ENCODE data around the gene RFX4. TPM values are rescaled to one million over a fixed set of nuclear protein-coding genes. Genes with fewer than 3 reads are reported as not detected.

The RFX4 gene
- total and polyA plus RNA-seq, 2 of the 13 experiments (the other 11 are each of a cell fraction or from before 2014, with no cell fraction given), result not detected

DNA sequence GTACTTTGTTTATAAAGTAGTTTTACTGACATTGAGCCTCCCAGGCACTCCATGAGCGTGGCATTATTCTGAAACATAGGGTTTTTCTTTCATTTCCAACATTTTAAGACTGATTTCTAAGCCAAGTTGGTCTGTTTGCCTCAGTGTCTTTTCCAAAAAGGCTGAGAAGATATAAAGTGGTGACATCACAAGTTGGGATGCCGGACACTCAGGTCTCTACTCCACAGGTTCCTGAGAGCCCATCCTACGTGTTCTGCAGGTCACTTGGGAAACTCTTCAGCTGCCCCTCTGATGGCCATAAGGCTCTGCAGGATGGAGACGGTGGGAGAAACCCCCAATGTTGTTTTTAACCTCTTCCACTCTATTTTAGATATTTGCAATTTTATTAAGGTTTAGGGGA, 6.0 kb downstream of the RFX4 start:
- no peak overlapping the region for H3K4me3 ChIP-seq (replicated peaks in 1 of 3; ENCODE audit: insufficient read depth in 1 of 3, low read depth in 2 of 3, low read length in 3 of 3)
- H3K4me2 ChIP-seq (ENCODE audit: low read depth, low read length), result no peak overlapping the region
- no peak overlapping the region for H3K27ac ChIP-seq (ENCODE audit: extremely low read length, insufficient read depth, low read length)
- H3K79me2 ChIP-seq (ENCODE audit: insufficient read depth, low read length), result no peaks in the 10 kb centered on the region
- no peaks in the 10 kb centered on the region for H3K36me3 ChIP-seq (replicated peaks in 1 of 2; ENCODE audit: control insufficient read depth in 1 of 2, insufficient read depth in 2 of 2, low read length in 2 of 2)
- no peaks in the 10 kb centered on the region for H3K9me3 ChIP-seq (ENCODE audit: low read length)
- ChIA-PET CTCF (ENCODE audit: low intra/inter-chr PET ratio, low total read pairs) (no interaction called here), POLR2A (no interaction called here)
- WGBS (ENCODE audit: low lambda C conversion rate), result 0% methylated on average over 4 of the region's 4 CpGs
- ATAC-seq, result no peak
- H2AFZ ChIP-seq (ENCODE audit: low read length), result no peak overlapping the region
- H4K20me1 ChIP-seq (ENCODE audit: insufficient read depth, low read length), result no peaks in the 10 kb centered on the region
- no TSS peak for BruUV-seq (replicated peaks)
- DNase-seq (ENCODE audit: low spot score), result no peak
- intact Hi-C loops (cut with micrococcal nuclease; ENCODE audit: unreplicated experiment), result no loop called here
- in situ Hi-C loops (cut with HindIII; ENCODE audit: extremely low pct_ligation_motif_present, low pct_unique_long_range_greater_than_20kb), result no loop called here
- no peaks in the 10 kb centered on the region for H3K4me1 ChIP-seq (ENCODE audit: insufficient read depth, low read length)
- no peak overlapping the region for H3K9ac ChIP-seq (ENCODE audit: insufficient read depth, low read depth, low read length)
- TF ChIP-seq IKZF1 (IDR thresholded peaks at IDR 0.05) (no peak), TGIF2 (CRISPR knock-in tag; IDR thresholded peaks at IDR 0.05) (no peak), ZNF235 (CRISPR knock-in tag; IDR thresholded peaks at IDR 0.05; ENCODE audit: borderline replicate concordance) (no peak), ZNF441 (CRISPR knock-in tag; IDR thresholded peaks at IDR 0.05; ENCODE audit: borderline replicate concordance) (no peak), PAF1 (CRISPR knock-in tag; IDR thresholded peaks at IDR 0.05) (no peak)
- peaks cover 12 to 61% of the 10 kb centered on the region in 2 experiments for H3K27me3 ChIP-seq (ENCODE audit: control insufficient read depth in 1 of 2, insufficient read depth in 2 of 2, low read length in 2 of 2)
- no peak for FAIRE-seq

DNA sequence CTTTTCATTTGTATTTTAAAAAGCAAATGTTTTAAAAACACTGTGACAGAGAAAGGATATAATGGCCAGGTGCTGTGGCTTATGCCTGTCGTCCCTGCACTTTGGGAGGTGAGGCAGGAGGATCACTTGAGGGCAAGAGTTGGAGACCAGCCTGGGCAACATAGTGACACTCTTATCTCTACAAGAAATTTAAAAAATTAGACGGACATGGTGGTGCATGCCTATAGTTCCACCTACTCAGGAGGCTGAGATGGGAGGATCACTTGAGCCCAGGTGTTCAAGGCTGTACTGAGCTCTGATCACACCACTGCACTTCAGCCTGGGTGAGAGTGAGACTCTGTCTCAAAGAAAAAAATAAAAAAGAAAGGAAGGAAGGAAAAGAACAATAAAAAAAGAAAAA, 7.8 kb downstream of the RFX4 start:
- H3K4me2 ChIP-seq (ENCODE audit: low read depth, low read length), result no peak overlapping the region
- no peak overlapping the region for H3K4me3 ChIP-seq (replicated peaks in 1 of 3; ENCODE audit: insufficient read depth in 1 of 3, low read depth in 2 of 3, low read length in 3 of 3)
- DNase-seq (ENCODE audit: low spot score), result no peak
- in situ Hi-C loops (cut with HindIII; ENCODE audit: extremely low pct_ligation_motif_present, low pct_unique_long_range_greater_than_20kb) (no loop called here), intact Hi-C loops (cut with micrococcal nuclease; ENCODE audit: unreplicated experiment) (no loop called here)
- no peak for ATAC-seq
- H3K27ac ChIP-seq (ENCODE audit: extremely low read length, insufficient read depth, low read length), result no peak overlapping the region
- no peaks in the 10 kb centered on the region for H4K20me1 ChIP-seq (ENCODE audit: insufficient read depth, low read length)
- H3K79me2 ChIP-seq (ENCODE audit: insufficient read depth, low read length), result no peaks in the 10 kb centered on the region
- CTCF ChIA-PET (ENCODE audit: low intra/inter-chr PET ratio, low total read pairs), result no interaction called here
- H3K9me3 ChIP-seq (ENCODE audit: low read length), result no peaks in the 10 kb centered on the region
- no TSS peak for BruUV-seq (replicated peaks)
- no peak overlapping the region for H3K9ac ChIP-seq (ENCODE audit: insufficient read depth, low read depth, low read length)
- FAIRE-seq, result no peak
- peaks cover 10 to 59% of the 10 kb centered on the region in 2 experiments for H3K27me3 ChIP-seq (ENCODE audit: control insufficient read depth in 1 of 2, insufficient read depth in 2 of 2, low read length in 2 of 2)
- H3K4me1 ChIP-seq (ENCODE audit: insufficient read depth, low read length), result no peaks in the 10 kb centered on the region
- no peak for TF ChIP-seq THAP11 (CRISPR knock-in tag; IDR thresholded peaks at IDR 0.05)
- TF ChIP-seq, protein P1, sequence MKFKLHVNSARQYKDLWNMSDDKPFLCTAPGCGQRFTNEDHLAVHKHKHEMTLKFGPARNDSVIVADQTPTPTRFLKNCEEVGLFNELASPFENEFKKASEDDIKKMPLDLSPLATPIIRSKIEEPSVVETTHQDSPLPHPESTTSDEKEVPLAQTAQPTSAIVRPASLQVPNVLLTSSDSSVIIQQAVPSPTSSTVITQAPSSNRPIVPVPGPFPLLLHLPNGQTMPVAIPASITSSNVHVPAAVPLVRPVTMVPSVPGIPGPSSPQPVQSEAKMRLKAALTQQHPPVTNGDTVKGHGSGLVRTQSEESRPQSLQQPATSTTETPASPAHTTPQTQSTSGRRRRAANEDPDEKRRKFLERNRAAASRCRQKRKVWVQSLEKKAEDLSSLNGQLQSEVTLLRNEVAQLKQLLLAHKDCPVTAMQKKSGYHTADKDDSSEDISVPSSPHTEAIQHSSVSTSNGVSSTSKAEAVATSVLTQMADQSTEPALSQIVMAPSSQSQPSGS (CRISPR knock-in tag; IDR thresholded peaks at IDR 0.05), result no peak
- no peak for TF ChIP-seq TRIM24 (CRISPR knock-in tag; IDR thresholded peaks at IDR 0.05)
- TF ChIP-seq TEAD3 (CRISPR knock-in tag; optimal IDR thresholded peaks at IDR 0.05; ENCODE audit: borderline replicate concordance), result no peak
- TF ChIP-seq ETV6 (CRISPR knock-in tag; conservative IDR thresholded peaks at IDR 0.05), result no peak
- no peak for TF ChIP-seq ZNF296 (CRISPR knock-in tag; conservative IDR thresholded peaks at IDR 0.05)
- TF ChIP-seq, protein P2, sequence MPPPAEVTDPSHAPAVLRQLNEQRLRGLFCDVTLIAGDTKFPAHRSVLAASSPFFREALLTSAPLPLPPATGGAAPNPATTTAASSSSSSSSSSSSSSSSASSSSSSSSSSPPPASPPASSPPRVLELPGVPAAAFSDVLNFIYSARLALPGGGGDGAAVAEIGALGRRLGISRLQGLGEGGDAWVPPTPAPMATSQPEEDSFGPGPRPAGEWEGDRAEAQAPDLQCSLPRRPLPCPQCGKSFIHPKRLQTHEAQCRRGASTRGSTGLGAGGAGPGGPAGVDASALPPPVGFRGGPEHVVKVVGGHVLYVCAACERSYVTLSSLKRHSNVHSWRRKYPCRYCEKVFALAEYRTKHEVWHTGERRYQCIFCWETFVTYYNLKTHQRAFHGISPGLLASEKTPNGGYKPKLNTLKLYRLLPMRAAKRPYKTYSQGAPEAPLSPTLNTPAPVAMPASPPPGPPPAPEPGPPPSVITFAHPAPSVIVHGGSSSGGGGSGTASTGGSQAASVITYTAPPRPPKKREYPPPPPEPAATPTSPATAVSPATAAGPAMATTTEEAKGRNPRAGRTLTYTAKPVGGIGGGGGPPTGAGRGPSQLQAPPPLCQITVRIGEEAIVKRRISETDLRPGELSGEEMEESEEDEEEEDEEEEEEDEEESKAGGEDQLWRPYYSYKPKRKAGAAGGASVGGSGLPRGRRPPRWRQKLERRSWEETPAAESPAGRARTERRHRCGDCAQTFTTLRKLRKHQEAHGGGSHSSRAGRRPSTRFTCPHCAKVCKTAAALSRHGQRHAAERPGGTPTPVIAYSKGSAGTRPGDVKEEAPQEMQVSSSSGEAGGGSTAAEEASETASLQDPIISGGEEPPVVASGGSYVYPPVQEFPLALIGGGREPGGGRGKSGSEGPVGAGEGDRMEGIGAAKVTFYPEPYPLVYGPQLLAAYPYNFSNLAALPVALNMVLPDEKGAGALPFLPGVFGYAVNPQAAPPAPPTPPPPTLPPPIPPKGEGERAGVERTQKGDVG (CRISPR knock-in tag; IDR thresholded peaks at IDR 0.05; ENCODE audit: borderline replicate concordance), result no peak
- TF ChIP-seq, protein P3, sequence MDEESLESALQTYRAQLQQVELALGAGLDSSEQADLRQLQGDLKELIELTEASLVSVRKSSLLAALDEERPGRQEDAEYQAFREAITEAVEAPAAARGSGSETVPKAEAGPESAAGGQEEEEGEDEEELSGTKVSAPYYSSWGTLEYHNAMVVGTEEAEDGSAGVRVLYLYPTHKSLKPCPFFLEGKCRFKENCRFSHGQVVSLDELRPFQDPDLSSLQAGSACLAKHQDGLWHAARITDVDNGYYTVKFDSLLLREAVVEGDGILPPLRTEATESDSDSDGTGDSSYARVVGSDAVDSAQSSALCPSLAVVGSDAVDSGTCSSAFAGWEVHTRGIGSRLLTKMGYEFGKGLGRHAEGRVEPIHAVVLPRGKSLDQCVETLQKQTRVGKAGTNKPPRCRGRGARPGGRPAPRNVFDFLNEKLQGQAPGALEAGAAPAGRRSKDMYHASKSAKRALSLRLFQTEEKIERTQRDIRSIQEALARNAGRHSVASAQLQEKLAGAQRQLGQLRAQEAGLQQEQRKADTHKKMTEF (CRISPR knock-in tag; IDR thresholded peaks at IDR 0.05), result no peak
- TF ChIP-seq, protein P4, sequence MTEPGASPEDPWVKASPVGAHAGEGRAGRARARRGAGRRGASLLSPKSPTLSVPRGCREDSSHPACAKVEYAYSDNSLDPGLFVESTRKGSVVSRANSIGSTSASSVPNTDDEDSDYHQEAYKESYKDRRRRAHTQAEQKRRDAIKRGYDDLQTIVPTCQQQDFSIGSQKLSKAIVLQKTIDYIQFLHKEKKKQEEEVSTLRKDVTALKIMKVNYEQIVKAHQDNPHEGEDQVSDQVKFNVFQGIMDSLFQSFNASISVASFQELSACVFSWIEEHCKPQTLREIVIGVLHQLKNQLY (CRISPR knock-in tag; IDR thresholded peaks at IDR 0.05), result no peak
- POLR2A ChIA-PET, result no interaction called here
- WGBS (ENCODE audit: low lambda C conversion rate), result 23% methylated on average over 2 of the region's 2 CpGs
- no peaks in the 10 kb centered on the region for H3K36me3 ChIP-seq (replicated peaks in 1 of 2; ENCODE audit: control insufficient read depth in 1 of 2, insufficient read depth in 2 of 2, low read length in 2 of 2)
- H2AFZ ChIP-seq (ENCODE audit: low read length), result no peak overlapping the region
